ENCODE results near the gene EPM2A.

DNA sequence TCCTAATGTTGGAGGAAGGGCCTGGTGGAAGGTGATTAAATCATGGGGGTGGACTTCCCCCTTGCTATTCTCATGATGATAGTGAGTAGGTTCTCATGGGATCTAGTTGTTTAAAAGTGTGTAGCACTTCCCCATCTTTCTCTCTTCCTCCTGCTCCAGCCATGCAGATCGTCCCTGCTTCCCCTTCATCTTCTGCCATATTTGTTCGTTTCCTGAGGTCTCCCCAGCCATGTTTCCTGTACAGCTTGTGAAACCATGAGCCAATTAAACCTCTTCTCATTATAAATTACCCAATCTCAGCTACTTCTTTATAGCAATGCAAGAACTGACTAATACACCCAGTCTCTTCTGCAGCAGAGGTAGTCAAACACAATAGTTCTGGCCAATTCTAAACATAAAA is 5.4 kb downstream of the EPM2A start:
- TF ChIP-seq RAD21 (IDR thresholded peaks at IDR 0.05; ENCODE audit: low read depth) (no peak), CTCF (IDR thresholded peaks at IDR 0.05 in 2 of 3, conservative IDR thresholded peaks at IDR 0.05 in 1 of 3; ENCODE audit: borderline replicate concordance in 1 of 3, insufficient read depth in 1 of 3, low read depth in 2 of 3, low read length in 2 of 3) (no peak), ATF3 (IDR thresholded peaks at IDR 0.05) (no peak), EZH2phosphoT487 (IDR thresholded peaks at IDR 0.05; ENCODE audit: borderline replicate concordance) (no peak), ELF1 (IDR thresholded peaks at IDR 0.05; ENCODE audit: borderline replicate concordance, low read depth) (no peak)
- TF ChIP-seq, protein P1, sequence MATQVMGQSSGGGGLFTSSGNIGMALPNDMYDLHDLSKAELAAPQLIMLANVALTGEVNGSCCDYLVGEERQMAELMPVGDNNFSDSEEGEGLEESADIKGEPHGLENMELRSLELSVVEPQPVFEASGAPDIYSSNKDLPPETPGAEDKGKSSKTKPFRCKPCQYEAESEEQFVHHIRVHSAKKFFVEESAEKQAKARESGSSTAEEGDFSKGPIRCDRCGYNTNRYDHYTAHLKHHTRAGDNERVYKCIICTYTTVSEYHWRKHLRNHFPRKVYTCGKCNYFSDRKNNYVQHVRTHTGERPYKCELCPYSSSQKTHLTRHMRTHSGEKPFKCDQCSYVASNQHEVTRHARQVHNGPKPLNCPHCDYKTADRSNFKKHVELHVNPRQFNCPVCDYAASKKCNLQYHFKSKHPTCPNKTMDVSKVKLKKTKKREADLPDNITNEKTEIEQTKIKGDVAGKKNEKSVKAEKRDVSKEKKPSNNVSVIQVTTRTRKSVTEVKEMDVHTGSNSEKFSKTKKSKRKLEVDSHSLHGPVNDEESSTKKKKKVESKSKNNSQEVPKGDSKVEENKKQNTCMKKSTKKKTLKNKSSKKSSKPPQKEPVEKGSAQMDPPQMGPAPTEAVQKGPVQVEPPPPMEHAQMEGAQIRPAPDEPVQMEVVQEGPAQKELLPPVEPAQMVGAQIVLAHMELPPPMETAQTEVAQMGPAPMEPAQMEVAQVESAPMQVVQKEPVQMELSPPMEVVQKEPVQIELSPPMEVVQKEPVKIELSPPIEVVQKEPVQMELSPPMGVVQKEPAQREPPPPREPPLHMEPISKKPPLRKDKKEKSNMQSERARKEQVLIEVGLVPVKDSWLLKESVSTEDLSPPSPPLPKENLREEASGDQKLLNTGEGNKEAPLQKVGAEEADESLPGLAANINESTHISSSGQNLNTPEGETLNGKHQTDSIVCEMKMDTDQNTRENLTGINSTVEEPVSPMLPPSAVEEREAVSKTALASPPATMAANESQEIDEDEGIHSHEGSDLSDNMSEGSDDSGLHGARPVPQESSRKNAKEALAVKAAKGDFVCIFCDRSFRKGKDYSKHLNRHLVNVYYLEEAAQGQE (IDR thresholded peaks at IDR 0.05; ENCODE audit: low read depth): no peak
